ENCODE data around the gene SEZ6L.

DNA sequence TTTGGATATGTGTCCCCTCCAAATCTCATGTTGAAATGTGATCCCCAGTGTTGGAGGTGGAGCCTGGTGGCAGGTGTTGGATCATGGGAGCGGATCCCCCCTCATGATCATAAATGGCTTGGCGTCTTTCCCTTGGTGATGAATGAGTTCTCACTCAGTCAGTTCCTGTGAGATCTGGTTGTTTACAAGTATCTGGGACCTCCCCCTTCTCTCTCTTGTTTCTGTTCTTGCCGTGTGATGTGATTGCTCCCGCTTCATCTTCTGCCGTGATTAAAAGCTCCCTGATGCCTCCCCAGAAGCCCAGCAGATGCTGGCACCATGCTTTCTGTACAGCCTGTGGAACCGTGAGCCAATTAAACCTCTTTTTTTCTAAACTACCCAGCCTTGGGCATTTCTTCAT is 102.2 kb downstream of the SEZ6L start:
- TF ChIP-seq, protein P1, sequence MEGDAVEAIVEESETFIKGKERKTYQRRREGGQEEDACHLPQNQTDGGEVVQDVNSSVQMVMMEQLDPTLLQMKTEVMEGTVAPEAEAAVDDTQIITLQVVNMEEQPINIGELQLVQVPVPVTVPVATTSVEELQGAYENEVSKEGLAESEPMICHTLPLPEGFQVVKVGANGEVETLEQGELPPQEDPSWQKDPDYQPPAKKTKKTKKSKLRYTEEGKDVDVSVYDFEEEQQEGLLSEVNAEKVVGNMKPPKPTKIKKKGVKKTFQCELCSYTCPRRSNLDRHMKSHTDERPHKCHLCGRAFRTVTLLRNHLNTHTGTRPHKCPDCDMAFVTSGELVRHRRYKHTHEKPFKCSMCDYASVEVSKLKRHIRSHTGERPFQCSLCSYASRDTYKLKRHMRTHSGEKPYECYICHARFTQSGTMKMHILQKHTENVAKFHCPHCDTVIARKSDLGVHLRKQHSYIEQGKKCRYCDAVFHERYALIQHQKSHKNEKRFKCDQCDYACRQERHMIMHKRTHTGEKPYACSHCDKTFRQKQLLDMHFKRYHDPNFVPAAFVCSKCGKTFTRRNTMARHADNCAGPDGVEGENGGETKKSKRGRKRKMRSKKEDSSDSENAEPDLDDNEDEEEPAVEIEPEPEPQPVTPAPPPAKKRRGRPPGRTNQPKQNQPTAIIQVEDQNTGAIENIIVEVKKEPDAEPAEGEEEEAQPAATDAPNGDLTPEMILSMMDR (IDR thresholded peaks at IDR 0.05; ENCODE audit: low read length) = no peak
- TF ChIP-seq EZH2 (IDR thresholded peaks at IDR 0.05; ENCODE audit: borderline replicate concordance, low read length) = no peak
